IPS-20b (cell line): ENCODE results near the gene MPC1.

Source experiments
- H3K27ac ChIP-seq: one replicate; pipeline ENCODE4 v1.5.1; 2013; ENCODE audit warnings: low read length
- H3K27me3 ChIP-seq: 2 replicates; pipeline ENCODE4 v1.6.1; 2013; ENCODE audit warnings: mild to moderate bottlenecking, low read length, inconsistent platforms; ENCODE audit not compliant: insufficient read depth
- H3K36me3 ChIP-seq: 2 replicates; pipeline ENCODE4 v1.6.1; 2013; ENCODE audit warnings: low read depth, mild to moderate bottlenecking, inconsistent platforms, low read length, moderate library complexity; ENCODE audit not compliant: insufficient read depth
- H3K4me1 ChIP-seq: 2 replicates; pipeline ENCODE4 v1.6.1; 2013; ENCODE audit warnings: mild to moderate bottlenecking, control low read depth, inconsistent platforms, low read length, moderate library complexity; ENCODE audit not compliant: insufficient read depth
- H3K4me3 ChIP-seq: 2 replicates; pipeline ENCODE4 v1.5.1; 2013; ENCODE audit warnings: mild to moderate bottlenecking, low read length, inconsistent platforms
- H3K9ac ChIP-seq: 2 replicates; pipeline ENCODE4 v1.6.1; 2013; ENCODE audit warnings: low read depth, mild to moderate bottlenecking, inconsistent platforms, low read length, moderate library complexity
- H3K9me3 ChIP-seq: 2 replicates; pipeline ENCODE4 v1.6.1; 2013; ENCODE audit warnings: mild to moderate bottlenecking, low read depth, low read length, inconsistent platforms; ENCODE audit not compliant: insufficient read depth

Gene MPC1

DNA sequence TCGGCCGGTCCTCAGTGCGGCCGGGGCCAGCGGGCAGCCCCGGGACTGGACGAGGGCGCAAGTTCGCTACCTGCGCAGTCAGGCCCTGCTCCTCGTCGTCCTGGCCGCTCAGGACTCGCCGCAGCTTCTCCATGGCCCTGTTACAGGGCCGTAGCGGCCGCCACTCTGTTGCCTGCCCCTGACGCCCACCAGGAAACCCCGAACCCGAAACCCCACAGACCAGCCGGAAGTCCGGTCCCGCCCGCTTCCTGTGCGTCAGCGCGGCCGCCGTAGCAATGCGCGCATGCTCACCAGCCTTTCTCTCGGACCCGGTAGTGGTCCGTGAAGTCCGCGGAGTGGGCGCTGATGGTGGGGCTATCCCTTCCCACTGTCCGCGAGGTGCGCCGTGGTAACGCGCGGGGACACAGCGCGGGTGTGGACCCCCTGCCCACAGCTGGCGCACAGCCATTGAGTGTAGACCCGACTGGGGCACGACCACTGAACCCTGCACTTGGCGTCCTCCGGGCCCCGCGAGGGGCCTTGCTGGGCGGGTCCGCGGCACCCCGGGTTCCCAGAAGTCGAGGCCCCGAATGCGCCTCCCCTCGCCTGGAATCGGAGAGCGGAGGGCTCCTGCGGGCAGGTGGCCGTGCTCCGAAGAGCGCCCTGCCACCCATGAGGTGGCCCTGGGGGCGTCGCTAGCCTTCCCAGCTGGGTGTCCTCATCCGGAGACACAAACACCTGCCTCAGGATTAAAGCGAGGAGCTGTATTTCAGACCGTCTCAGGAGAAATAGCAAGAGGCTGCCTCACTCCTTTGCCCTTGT lies 40.2 kb downstream of the MPC1 start, which contains the start of gene SFT2D1:
SFT2D1 (minus strand) TSS at position 197 of the 801 bp plus-strand sequence; CDS start at position 133, 64 bp downstream.
- Histone ChIP-seq H3K27me3 (no peaks in the 10 kb centered on the region), H3K27ac (peak within 1 kb of the TSS; percentile 59), H3K36me3 (peaks cover 15% of the 10 kb centered on the region), H3K4me3 (peak within 1 kb of the TSS; percentile 98), H3K9ac (peak within 1 kb of the TSS; percentile 95), H3K9me3 (no peaks in the 10 kb centered on the region), H3K4me1 (peaks cover 10% of the 10 kb centered on the region; the same call in 1 of the 2 replicates)

DNA sequence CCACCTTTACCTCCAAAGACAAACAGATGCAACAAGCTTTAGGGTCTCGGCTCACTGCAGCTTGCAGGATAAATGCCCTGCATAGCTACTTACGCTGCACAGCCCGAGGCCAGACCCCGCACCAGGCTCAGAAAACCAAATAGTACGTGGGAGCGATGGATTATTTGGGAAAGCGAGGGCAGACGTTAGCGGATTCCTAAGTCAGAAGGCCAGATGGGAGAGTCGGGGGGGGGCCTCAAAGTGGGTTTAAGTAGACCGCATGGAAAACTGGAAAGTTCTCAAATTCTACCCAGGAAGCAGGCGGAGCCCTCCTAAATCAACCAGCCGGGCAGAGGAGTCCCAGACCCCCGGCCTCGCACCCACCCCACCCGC lies 40.8 kb downstream of the MPC1 start:
- H3K27me3 ChIP-seq = no peaks in the 10 kb centered on the region
- H3K36me3 ChIP-seq = peaks cover 21% of the 10 kb centered on the region
- H3K4me1 ChIP-seq = peaks cover 10% of the 10 kb centered on the region; the same call in 1 of the 2 replicates
- peak overlapping the region; percentile 95 for H3K9ac ChIP-seq
- H3K4me3 ChIP-seq = peak overlapping the region; percentile 98
- peak overlapping the region; percentile 59 for H3K27ac ChIP-seq
- H3K9me3 ChIP-seq = no peaks in the 10 kb centered on the region

DNA sequence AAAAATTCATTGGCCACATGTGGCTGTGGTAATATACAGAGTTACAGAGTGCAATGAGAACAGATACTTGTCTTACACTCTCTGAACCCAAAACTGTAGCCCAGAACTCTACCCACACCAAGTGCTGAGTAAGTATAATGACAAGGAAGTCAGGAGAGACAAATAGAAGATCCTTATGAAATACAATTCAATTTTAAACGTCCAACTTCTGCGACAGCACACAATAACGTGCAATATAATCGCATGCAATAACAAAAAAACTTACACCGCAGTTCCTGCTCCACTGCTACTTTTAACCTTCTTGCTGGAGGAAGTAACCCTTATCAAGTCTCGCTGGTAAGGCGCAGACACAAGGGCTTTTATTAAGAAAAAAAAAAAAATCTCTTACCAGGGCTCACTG lies 41.3 kb downstream of the MPC1 start:
- Histone ChIP-seq H3K4me3 (peak overlapping the region; percentile 98), H3K36me3 (peaks cover 26% of the 10 kb centered on the region), H3K4me1 (peaks cover 10% of the 10 kb centered on the region; the same call in 1 of the 2 replicates), H3K27me3 (no peaks in the 10 kb centered on the region), H3K9ac (peak overlapping the region; percentile 95), H3K27ac (no peak overlapping the region), H3K9me3 (no peaks in the 10 kb centered on the region)

DNA sequence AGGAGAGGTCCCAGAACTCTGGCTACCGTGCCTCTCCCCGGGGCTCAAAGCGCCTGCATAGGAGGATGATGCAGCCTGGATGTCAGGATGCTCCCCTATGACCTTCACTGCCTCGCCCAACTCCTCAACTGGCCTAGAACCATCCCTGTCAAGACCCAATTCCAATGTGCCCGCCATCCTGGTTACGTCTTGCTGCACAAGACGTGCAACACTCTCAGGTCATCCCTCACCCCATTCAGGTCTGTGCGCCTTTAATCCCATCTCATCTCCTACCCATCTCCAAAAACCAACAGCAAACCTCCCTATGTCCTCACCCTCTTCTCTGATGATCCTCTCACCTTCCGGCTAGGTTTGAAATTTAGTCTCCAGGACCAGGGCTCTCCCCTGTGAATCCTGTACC lies 43.9 kb downstream of the MPC1 start:
- Histone ChIP-seq H3K36me3 (peaks cover 46% of the 10 kb centered on the region), H3K9ac (no peak overlapping the region), H3K4me3 (no peak overlapping the region)

DNA sequence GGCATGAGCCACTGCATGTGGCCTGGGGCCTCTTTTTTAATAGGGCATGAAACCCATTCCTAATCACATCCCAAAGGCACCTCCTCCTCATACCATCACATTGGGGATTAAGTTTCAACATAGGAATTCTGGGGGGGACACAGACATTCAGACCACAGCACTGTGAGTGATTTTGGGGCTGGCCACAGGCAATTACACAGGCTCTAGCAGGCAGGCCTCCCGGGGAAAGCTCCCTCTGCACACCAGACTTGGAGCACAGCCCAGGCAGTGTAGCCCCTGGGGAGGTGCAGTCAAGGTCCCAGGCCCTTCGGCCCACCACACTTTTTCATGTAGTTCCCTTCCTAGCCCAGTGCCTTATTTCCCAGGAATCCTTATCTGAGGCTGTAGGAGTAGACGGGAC lies 45.9 kb downstream of the MPC1 start:
- peaks cover 46% of the 10 kb centered on the region for H3K36me3 ChIP-seq
- no peaks in the 10 kb centered on the region for H3K9me3 ChIP-seq
- no peak overlapping the region for H3K27ac ChIP-seq
- no peaks in the 10 kb centered on the region for H3K27me3 ChIP-seq
- no peak overlapping the region for H3K4me3 ChIP-seq
- H3K9ac ChIP-seq = no peak overlapping the region
- H3K4me1 ChIP-seq = peaks cover 8% of the 10 kb centered on the region; the same call in 1 of the 2 replicates

More for the DNA sequence above, 43.9 kb downstream of the MPC1 start:
- peaks cover 10% of the 10 kb centered on the region; the same call in 1 of the 2 replicates for H3K4me1 ChIP-seq
- H3K27ac ChIP-seq = no peak overlapping the region
- H3K27me3 ChIP-seq = no peaks in the 10 kb centered on the region
- no peaks in the 10 kb centered on the region for H3K9me3 ChIP-seq

DNA sequence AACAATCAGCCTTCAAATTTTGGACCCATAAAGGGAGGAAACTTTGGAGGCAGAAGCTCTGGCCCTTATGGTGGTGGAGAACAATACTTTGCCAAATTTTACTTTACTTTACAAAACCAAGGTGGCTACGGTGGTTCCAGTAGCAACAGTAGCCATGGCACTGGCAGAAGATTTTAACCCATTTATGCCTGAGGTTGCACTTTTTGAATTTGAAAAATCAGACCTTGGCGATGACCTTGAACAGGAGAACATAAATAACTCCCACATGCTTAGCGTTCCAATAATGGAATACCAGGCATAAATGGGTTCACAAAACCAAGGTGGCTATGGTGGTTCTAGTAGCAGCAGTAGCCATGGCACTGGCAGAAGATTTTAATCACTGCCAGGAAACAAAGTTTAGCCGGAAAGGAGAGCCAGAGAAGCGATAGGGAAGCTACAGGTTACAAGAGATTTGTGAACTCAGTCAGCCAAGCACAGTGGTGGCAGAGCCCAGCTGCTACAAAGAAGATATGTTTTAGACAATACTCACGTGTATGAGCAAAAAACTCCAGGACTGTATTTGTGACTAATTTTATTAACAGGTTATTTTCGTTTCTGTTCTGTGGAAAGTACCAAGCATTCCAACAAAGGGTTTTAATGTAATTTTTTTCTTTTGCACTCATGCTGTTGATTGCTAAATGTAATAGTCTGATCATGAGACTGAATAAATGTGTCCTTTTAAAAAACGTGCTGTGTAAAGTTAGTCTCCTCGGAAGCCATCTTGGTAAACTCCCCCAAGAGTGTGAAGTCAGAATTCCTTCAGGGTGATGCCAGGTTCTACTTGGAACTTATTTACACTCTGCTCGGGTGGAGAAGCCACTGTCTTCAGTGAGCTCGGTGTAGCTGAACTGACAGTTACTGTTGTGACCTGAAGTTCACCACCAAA lies 47.1 kb downstream of the MPC1 start:
- no peaks in the 10 kb centered on the region for H3K9me3 ChIP-seq
- peaks cover 11% of the 10 kb centered on the region; the same call in 1 of the 2 replicates for H3K4me1 ChIP-seq
- H3K9ac ChIP-seq = no peak overlapping the region
- H3K4me3 ChIP-seq = no peak overlapping the region
- H3K36me3 ChIP-seq = peaks cover 43% of the 10 kb centered on the region
- H3K27ac ChIP-seq = no peak overlapping the region
- no peaks in the 10 kb centered on the region for H3K27me3 ChIP-seq

DNA sequence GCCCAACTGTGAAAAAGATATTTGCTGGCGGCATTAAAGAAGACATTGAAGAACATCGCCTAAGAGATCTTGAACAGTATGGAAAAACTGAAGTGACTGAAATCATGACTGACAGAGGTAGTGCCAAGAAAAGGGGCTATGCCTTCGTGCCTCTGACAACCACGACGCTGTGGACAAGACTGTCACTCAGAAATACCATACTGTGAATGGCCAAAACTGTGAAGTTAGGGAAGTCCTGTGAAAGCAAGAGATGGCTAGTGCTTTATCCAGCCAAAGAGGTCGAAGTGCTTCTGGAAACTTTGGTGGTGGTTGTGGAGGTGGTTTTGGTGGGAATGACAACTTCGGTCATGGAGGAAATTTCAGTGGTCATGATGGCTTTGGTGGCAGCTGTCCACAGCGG lies 47.9 kb downstream of the MPC1 start:
- Histone ChIP-seq H3K36me3 (peaks cover 39% of the 10 kb centered on the region), H3K27me3 (no peaks in the 10 kb centered on the region), H3K27ac (no peak overlapping the region), H3K9ac (no peak overlapping the region), H3K4me3 (no peak overlapping the region), H3K9me3 (no peaks in the 10 kb centered on the region), H3K4me1 (peaks cover 11% of the 10 kb centered on the region; the same call in 1 of the 2 replicates)

DNA sequence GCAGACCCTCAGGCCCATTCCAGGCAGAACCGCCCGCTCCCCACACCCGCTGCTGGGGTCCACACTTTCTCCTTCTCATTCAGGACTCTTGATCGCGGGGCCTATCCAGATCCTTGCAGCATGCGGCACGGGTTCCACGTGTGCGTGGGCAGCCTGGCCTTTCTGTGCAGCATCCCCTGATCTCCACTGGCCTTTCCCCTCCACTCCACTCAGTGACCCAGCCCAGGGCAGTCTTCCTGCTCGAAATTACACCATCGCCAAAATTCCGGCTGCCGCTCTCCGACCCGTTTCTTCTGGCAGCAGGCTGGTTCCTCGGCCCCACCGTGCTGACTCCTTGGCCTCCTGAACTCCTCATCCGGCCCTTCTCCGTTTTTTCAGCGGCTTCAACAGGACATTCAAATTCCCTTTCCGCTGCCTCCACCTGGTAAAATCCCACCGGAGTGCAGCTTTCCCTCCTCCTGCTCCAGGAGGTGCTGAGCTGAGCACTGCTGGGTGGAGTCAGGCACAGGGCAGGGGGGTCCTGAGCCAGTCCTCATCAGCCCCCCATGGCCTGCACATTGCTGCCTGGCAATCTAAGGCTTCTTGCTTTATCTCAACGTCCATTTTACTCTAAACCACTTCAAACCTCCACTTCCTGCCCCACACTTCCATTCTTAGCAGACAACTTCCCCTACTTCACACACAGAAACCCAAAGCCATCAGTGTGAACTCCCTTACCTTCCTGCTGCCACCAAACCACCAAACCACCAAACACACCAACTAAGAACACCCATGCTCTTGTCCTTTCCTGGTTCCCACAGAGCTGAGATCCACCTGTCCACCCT lies 49.4 kb downstream of the MPC1 start:
- Histone ChIP-seq H3K27me3 (no peaks in the 10 kb centered on the region), H3K4me1 (peaks cover 11% of the 10 kb centered on the region; the same call in 1 of the 2 replicates), H3K9me3 (no peaks in the 10 kb centered on the region), H3K36me3 (peaks cover 48% of the 10 kb centered on the region), H3K27ac (no peak overlapping the region), H3K9ac (no peak overlapping the region), H3K4me3 (no peak overlapping the region)

DNA sequence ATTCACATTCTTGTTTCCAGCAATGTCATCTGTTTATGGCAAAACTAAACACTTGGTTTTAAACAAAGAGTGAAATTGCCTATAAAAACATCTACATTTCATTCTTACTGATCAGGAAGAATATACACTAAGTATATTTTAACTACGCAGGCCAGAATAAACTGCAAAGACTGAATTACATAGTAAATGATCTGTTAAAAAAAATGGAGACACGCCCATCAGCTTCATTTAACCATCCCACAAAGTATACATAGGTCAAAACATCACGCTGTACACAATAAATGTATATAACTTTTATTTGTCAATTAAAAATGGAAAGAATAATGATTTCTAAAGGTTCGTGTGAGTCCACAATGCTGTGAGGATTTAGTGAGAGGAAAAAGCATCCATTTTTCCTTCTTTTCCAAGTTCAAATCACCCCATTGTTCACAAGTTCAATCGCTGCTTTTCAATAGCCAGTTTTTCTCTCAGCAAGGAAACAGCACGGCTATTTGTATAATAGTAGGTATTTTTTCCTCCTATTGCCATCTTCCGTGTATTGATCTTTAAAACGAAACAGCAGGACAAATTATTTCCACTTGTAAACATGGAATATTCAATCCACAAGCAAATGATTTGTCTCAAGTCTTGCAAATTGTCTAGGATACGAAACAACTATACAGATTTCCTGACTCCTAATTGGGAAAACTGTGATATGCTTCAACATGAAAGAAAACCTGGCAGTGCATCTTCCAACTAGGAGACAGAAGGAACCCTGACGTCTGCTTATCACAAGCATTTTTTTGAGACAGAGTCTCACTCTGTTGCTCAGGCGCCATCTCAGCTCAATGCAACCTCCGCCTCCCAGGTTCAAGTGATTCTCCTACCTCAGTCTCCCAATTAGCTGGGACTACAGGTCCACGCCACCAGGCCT lies 51.0 kb downstream of the MPC1 start:
- Histone ChIP-seq H3K27ac (no peak overlapping the region), H3K9ac (peak overlapping the region; percentile 49; the same call in 1 of the 2 replicates), H3K9me3 (no peaks in the 10 kb centered on the region), H3K4me1 (peaks cover 11% of the 10 kb centered on the region; the same call in 1 of the 2 replicates), H3K27me3 (no peaks in the 10 kb centered on the region), H3K4me3 (no peak overlapping the region), H3K36me3 (peaks cover 46% of the 10 kb centered on the region)

DNA sequence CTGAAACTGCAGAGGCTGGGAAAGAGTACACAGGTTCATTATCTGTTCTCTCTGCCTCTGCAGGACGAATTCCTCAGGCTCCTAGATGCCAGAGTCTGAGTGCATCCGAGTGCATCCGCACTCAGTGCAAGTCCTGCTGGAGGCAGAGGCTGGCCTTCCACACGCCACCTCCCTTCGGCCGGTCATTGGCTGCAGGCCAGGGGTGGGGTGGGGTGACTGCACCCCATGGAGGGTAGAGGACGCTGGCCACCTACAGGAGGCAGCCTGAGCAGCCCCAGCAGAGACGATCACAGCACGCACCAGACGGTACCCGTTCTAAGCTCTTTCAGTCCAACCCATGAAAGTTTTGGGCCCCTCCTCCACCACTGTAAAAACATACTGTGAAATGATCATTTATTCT lies 52.1 kb downstream of the MPC1 start:
- Histone ChIP-seq H3K9ac (no peak overlapping the region), H3K4me1 (peaks cover 11% of the 10 kb centered on the region; the same call in 1 of the 2 replicates), H3K9me3 (no peaks in the 10 kb centered on the region), H3K36me3 (peaks cover 45% of the 10 kb centered on the region), H3K27ac (no peak overlapping the region), H3K4me3 (no peak overlapping the region; the same call in 1 of the 2 replicates), H3K27me3 (no peaks in the 10 kb centered on the region)
